Endothelial cell of hepatic sinusoid (primary cell): ENCODE data around the gene ABHD16B.

Experiments
- in situ Hi-C: cut with HindIII; loops from 2 replicates; pipeline ENCODE4 v1.10.0; 2017; ENCODE audit warnings: low sequenced_read_pairs

ABHD16B gene

GRCh38 chr20:63874241-63874640 is 12.9 kb downstream of the ABHD16B start:
- in situ Hi-C loops = loop anchor here (10.0 kb wide), 1 partner anchor 181 kb away; no protein-coding TSS in a partner anchor

- in situ Hi-C loops = loop anchor here (5.0 to 10.0 kb wide), 2 partner anchors 99 to 178 kb away; no protein-coding TSS in a partner anchor
Measured at GRCh38 chr20:63876489-63877036, 15.3 kb downstream of the ABHD16B start.

DNA sequence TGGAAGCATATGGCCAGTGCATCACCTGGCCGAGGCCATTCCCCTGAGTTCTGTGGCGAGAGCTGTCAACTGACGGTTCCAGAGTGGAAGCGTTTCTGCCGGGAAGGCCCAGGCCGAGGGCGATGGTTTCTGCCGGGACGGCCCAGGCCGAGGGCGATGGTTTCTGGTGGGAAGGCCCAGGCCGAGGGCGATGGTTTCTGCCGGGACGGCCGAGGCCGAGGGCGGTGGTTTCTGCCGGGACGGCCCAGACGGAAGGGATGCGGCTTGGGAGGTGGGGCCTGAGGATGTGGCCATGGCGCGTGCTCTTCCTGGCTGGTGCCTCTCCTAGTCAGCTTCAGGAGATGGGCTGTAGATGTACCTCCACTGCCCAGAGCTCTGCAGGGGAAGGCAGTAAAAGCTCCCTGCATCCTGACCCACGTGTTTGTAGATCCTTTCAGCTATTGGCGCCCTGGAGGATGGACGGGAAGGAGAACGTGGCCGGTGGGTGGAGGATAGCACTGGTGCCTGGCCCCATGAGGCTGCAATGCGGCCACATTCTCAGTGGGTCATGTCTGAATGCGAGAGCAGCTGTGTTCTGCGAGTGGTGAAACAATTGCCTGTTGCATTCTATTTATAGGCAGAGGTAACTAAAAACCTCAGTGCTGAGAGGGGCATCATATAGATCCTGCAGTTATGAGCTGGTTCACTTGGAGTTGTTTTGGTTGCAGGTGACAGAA is 16.6 kb downstream of the ABHD16B start:
- in situ Hi-C loops = loop anchor here (5.0 to 10.0 kb wide), 2 partner anchors 101 to 177 kb away; no protein-coding TSS in a partner anchor

GRCh38 chr20:63878899-63879663 is 17.8 kb downstream of the ABHD16B start:
- in situ Hi-C loops = loop anchor here (5.0 to 10.0 kb wide), 2 partner anchors 102 to 176 kb away; no protein-coding TSS in a partner anchor

DNA sequence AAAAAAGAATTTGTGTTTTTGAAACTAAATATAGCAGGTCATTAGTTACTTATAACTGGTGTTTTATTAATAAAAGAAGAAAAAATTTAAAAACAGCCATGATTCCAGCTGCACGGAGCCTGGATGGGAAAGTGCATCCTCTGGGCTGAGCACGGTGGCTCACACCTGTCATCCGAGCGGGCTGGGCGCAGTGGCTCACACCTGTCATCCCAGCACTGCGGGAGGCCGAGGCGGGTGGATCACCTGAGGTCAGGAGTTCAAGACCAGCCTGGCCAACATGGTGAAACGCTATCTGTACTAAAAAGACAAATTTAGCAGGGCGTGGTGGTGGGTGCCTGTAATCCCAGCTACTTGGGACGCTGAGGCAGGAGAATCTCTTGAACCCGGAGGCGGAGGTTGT is 19.6 kb downstream of the ABHD16B start:
- in situ Hi-C loops = loop anchor here (5.0 kb wide), 1 partner anchor 344 kb away; the partner anchor contains the start of gene PTK6

- in situ Hi-C loops = loop anchor here (5.0 kb wide), 1 partner anchor 344 kb away; the partner anchor contains the start of gene PTK6
Measured at GRCh38 chr20:63881451-63882226, 20.3 kb downstream of the ABHD16B start.

GRCh38 chr20:63882257-63883200 is 21.2 kb downstream of the ABHD16B start:
- in situ Hi-C loops = loop anchor here (5.0 kb wide), 1 partner anchor 345 kb away; the partner anchor contains the start of gene PTK6

DNA sequence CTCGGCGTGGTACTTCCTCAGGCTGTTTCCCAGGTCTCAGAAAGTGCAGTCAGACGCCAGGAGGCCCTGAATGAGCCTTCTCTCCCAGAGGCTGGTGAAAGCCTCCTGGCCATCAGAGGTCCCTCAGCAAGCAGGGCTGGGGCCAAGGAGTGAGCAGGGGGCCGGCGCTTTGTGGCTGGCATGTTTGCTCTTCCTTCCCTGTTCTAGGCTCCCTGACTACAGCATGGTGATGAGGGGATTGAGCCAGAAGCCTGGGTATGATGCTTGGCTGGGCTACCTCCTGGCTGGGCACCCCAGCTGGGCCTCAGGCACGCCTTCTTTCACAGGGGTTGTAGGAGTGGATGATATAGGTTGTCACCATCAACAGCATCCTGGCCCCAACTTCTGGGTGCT is 21.9 kb downstream of the ABHD16B start:
- in situ Hi-C loops = loop anchor here (5.0 kb wide), 1 partner anchor 346 kb away; the partner anchor contains the start of gene PTK6

GRCh38 chr20:63884506-63885263 is 23.4 kb downstream of the ABHD16B start:
- in situ Hi-C loops = loop anchor here (5.0 kb wide), 1 partner anchor 347 kb away; the partner anchor contains the start of gene PTK6

DNA sequence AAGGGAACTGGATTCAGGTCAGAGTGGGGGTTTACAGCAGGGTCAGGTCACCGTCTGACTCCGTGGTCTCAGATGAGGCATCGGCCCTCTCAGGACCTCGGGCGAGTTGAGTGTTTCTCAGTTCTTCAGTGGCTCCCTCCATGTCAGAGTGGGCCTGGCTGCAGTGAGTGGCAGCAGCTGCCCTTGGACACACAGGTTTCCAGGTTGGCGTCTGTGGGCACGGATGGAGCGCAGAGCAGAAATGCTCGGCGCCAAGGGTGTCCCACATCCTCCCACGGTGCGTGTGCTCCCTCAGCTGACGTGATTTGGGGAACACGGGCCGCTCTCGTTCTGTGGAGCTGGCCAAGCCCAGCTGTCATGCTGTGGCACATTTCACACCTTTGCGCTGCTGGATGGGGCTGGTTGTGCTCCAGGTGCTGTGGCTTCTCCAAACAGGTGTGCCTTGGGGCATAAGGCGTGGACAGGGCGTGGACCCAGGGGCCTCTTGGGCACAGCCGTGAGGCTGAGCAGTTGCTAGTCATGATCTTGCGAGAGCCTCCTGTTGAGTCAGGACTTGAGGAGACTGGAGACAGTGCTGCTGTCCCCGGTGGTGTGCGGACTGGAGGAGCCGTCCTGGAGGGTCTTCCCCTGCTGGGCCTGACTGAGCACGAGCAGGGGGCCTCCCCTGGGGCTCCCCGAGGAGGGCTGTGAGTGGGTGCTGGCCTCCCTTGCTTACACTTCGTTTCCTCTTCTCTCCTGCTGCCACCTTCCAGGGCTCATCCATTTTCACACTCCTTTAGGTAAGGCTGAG is 24.2 kb downstream of the ABHD16B start:
- in situ Hi-C loops = no loop called here

DNA sequence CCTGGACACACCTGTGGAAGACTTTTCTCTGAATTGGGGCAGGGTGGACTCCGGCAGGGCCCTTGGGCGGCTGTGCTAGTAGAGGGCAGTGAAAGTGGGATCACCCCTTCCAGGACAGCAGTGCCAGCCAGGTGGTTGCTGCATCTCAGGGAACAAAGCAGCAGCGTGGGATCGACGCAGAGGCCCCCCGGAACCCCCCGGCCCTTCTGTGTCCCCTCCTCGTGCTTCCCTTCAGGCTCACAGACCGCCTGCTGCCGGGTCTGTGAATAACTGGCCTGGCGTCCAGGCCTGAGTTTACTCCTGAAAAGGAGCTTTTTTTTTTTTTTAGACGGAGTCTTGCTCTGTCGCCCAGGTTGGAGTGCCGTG is 24.7 kb downstream of the ABHD16B start:
- in situ Hi-C loops = no loop called here

DNA sequence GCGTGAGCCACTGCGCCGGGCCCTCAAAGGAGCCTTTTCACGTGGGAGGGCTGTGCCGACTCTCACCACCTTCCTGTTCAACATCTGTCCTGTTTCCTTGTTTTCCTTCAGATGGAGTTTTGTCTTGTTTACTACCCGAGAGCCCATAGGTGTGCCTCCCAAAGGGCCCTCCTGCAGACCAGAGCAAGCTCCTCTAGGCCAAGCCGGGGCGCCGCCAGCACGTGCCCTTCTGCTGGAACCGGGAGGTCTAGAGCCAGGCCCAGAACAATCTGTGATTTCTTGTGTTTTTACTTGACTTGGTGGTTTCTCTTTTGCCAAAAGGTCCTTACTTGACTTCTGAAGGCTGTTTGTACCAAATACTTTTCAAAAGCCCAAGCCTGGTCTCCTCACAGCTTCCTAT is 25.6 kb downstream of the ABHD16B start:
- in situ Hi-C loops = no loop called here

DNA sequence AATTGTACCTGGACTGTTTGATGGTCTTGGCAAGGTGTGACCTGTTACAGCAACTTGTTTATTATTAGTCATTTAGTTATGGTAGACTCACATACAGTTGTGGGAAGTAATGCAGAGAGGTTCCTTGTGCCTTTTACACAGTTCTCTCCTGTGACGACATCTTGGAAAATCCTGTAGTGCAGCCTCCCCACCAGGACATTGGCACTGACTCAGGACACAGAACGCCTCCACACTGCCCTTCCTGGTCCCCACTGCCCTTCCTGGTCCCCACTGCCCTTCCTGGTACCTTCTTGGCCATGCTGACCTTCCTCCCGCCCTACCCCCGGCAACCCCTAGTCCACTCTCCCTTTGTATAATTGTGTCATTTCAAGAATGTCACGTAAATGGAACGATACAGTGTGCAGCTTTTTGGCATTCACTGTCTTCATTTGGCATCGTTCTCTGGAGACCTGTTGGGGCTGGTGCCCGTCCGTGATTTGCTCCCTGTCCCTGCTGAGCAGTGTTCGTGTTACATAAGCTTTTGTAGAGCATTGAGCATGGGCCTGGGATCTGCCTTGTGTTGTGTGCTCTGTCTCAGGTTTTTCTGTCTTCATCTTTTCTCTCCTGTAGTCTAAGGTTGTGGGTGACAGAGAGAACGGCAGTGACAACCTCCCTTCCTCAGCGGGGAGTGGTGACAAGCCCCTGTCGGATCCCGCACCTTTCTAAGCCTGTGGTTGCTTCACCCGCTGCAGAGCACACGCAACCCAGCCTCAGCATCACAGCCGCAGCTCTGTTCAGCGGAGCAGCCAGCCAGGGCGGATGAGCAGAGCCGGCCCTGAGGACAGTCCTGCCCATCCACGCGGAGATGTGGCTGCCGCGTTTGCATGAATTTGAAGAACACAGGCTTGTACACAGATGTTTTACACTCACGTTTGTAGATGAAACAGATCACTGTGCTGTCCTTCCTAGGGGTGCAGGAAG is 28.2 kb downstream of the ABHD16B start:
- in situ Hi-C loops = loop anchor here (5.0 kb wide), 1 partner anchor 162 kb away; no protein-coding TSS in a partner anchor

GRCh38 chr20:63890201-63890576 is 28.9 kb downstream of the ABHD16B start:
- in situ Hi-C loops = loop anchor here (5.0 kb wide), 1 partner anchor 163 kb away; no protein-coding TSS in a partner anchor

- in situ Hi-C loops = loop anchor here (5.0 kb wide), 1 partner anchor 163 kb away; no protein-coding TSS in a partner anchor
Measured at GRCh38 chr20:63890616-63891015, 29.3 kb downstream of the ABHD16B start.
